HEK293T (cell line): Measurements from ENCODE around the gene PCNX3.

ENCODE experiments used
- CTCF ChIA-PET: fragments of 350-600 bp; formaldehyde crosslinking; extraction: SDS; loops from one replicate; lab custom pipeline; 2021; ENCODE audit warnings: antibody characterized with exemption, inconsistent platforms; lab: Yijun Ruan, JAX
- POLR2A ChIA-PET: fragments of 350-600 bp; formaldehyde crosslinking; extraction: SDS; loops from one replicate; lab custom pipeline; 2020; ENCODE audit warnings: antibody characterized with exemption, inconsistent platforms; lab: Yijun Ruan, JAX
- DNase-seq: peaks from one replicate; pipeline ENCODE4 v3.0.0; 2012; ENCODE audit warnings: mixed read lengths; ENCODE audit errors: extremely low spot score
- ARNT ChIP-seq: fragments of 450-650 bp; IDR thresholded peaks from 2 replicates; pipeline ENCODE4 v1.6.1; 2017; ENCODE audit warnings: mild to moderate bottlenecking
- BHLHE40 ChIP-seq: fragments of 450-650 bp; IDR thresholded peaks from 2 replicates; pipeline ENCODE4 v1.6.1; 2016; ENCODE audit warnings: mild to moderate bottlenecking, moderate library complexity, borderline replicate concordance
- CTBP1 ChIP-seq: fragments of 450-650 bp; IDR thresholded peaks from 2 replicates; pipeline ENCODE4 v1.6.1; 2016; ENCODE audit warnings: borderline replicate concordance
- ELF4 ChIP-seq: fragments of 450-650 bp; IDR thresholded peaks from 2 replicates; pipeline ENCODE4 v1.6.1; 2017; ENCODE audit warnings: antibody characterized with exemption
- FOXA1 ChIP-seq: fragments of 450-650 bp; IDR thresholded peaks from 2 replicates; pipeline ENCODE4 v1.6.1; 2016; ENCODE audit warnings: mild to moderate bottlenecking
- FOXK2 ChIP-seq: fragments of 450-650 bp; IDR thresholded peaks from 2 replicates; pipeline ENCODE4 v1.6.1; 2016; ENCODE audit warnings: mild to moderate bottlenecking
- FOXM1 ChIP-seq: fragments of 450-650 bp; IDR thresholded peaks from 2 replicates; pipeline ENCODE4 v1.6.1; 2017; ENCODE audit warnings: mild to moderate bottlenecking, borderline replicate concordance
- HDGF ChIP-seq: fragments of 450-650 bp; IDR thresholded peaks from 2 replicates; pipeline ENCODE4 v1.6.1; 2017; ENCODE audit warnings: antibody characterized with exemption, borderline replicate concordance
- L3MBTL2 ChIP-seq: fragments of 450-650 bp; conservative IDR thresholded peaks from 2 replicates; pipeline ENCODE4 v1.6.1; 2016; ENCODE audit warnings: mild to moderate bottlenecking
- LEF1 ChIP-seq: fragments of 450-650 bp; IDR thresholded peaks from 2 replicates; pipeline ENCODE4 v1.6.1; 2017; ENCODE audit warnings: mild to moderate bottlenecking, borderline replicate concordance
- NFRKB ChIP-seq: fragments of 450-650 bp; IDR thresholded peaks from 2 replicates; pipeline ENCODE4 v1.6.1; 2016; ENCODE audit warnings: mild to moderate bottlenecking, moderate library complexity
- SP1 ChIP-seq: fragments of 450-650 bp; IDR thresholded peaks from 2 replicates; pipeline ENCODE4 v1.6.1; 2017
- SUZ12 ChIP-seq: fragments of 450-650 bp; IDR thresholded peaks from 2 replicates; pipeline ENCODE4 v1.6.1; 2016; ENCODE audit warnings: mild to moderate bottlenecking
- TARDBP ChIP-seq: fragments of 450-650 bp; IDR thresholded peaks from 2 replicates; pipeline ENCODE4 v1.6.1; 2016
- ZNF384 ChIP-seq: fragments of 450-650 bp; IDR thresholded peaks from 2 replicates; pipeline ENCODE4 v1.6.1; 2016

Gene PCNX3

GRCh38 chr11:65572356-65573051 is 43.1 kb upstream of the PCNX3 start, which contains the start of gene FAM89B:
Gene FAM89B, plus strand, starts transcription at chr11:65572538. Its CDS starts 132 bp downstream, at chr11:65572670.
- peak; percentile 70 for DNase-seq
- TF ChIP-seq LEF1 (peak; percentile 30; the same call in 1 of the 2 replicates), ZNF384 (no peak), FOXM1 (0 out of 2 replicates have a peak, but pooled peaks have one; percentile 33), ELF4 (no peak)
- POLR2A ChIA-PET = interaction anchor here (0.7 to 2.0 kb wide), 12 partner anchors 12 to 286 kb away, joined by 3 to 9 read pairs (median 4); partner anchors contain the start of genes CFL1, LTBP3, MALAT1 and PCNX3
- CTCF ChIA-PET = interaction anchor here (0.5 to 4.4 kb wide), 8 partner anchors 13 to 120 kb away, joined by 3 to 50 read pairs (median 5); no protein-coding TSS in a partner anchor

- POLR2A ChIA-PET = interaction anchor here (0.7 to 2.0 kb wide), 7 partner anchors 14 to 74 kb away, joined by 3 to 9 read pairs (median 5); partner anchors contain the start of genes LTBP3, MALAT1, PCNX3 and SCYL1
- CTCF ChIA-PET = interaction anchor here (0.6 to 4.4 kb wide), 6 partner anchors 13 to 119 kb away, joined by 3 to 50 read pairs (median 6); no protein-coding TSS in a partner anchor
- no peak for TF ChIP-seq CTBP1
- no peak for TF ChIP-seq HDGF
- TF ChIP-seq TARDBP = no peak
- no peak for TF ChIP-seq SUZ12
- TF ChIP-seq ELF4 = no peak
- no peak for TF ChIP-seq L3MBTL2
- no peak for TF ChIP-seq FOXA1
- no peak for TF ChIP-seq FOXM1
- no peak for TF ChIP-seq ARNT
- no peak for TF ChIP-seq SP1
- no peak for TF ChIP-seq BHLHE40
- no peak for TF ChIP-seq ZNF384
- TF ChIP-seq LEF1 = no peak
- no peak for TF ChIP-seq FOXK2
- no peak for DNase-seq
Measured at GRCh38 chr11:65573391-65574079, 42.0 kb upstream of the PCNX3 start.

DNA sequence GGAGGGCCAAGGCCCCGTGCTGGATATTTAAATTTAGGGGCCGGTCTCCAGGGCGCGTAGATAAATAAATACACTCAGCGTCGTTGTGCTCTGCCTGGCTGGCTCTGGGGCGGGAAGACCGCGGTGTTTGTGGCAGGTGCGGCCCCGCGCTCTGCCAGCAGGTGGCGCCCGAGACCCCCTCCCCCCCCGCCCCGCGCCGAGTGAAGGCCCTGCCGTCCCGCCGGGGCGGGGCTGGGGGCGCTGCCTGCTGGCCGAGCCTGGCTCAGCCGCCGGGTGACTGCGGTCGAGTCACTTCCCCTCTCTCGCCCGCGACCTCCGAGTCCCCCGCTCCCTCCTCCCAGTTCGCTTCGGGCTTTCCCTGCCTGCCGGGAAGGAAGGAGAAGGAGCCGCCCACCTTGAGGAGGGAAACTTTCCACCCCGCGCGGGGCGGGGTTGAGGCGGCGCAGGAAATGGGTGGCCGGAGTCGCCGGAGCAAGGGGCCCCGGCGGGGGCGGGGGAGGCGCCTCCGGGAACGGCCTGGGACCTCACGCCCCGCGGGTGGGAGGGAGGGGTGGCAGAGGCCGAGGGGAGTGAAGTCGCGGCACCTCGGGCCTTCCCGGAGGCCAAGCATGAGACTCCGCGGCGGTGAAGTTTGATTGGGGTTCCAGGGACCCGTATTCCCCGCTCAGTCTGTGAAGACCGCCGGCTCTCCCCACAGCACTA is 41.3 kb upstream of the PCNX3 start:
- no peak for TF ChIP-seq FOXK2
- no peak for TF ChIP-seq FOXM1
- TF ChIP-seq SP1 = no peak

GRCh38 chr11:65574811-65575567 is 40.6 kb upstream of the PCNX3 start:
- no peak for DNase-seq
- TF ChIP-seq FOXA1 = no peak
- no peak for TF ChIP-seq FOXM1
- TF ChIP-seq SP1 = no peak
- no peak for TF ChIP-seq CTBP1
- TF ChIP-seq NFRKB = no peak
- TF ChIP-seq TARDBP = no peak
- no peak for TF ChIP-seq BHLHE40
- no peak for TF ChIP-seq FOXK2
- TF ChIP-seq HDGF = no peak
- TF ChIP-seq L3MBTL2 = no peak
- no peak for TF ChIP-seq ZNF384
- ChIA-PET POLR2A (interaction anchor here (1.9 kb wide), 1 partner anchor 38 kb away, joined by 5 read pairs; no protein-coding TSS in a partner anchor), CTCF (no interaction called here)

More for the DNA sequence above, 41.3 kb upstream of the PCNX3 start:
- ChIA-PET POLR2A (interaction anchor here (2.0 kb wide), 1 partner anchor 75 kb away, joined by 8 read pairs; the partner anchor contains the start of gene MALAT1), CTCF (interaction anchor here (2.0 to 4.4 kb wide), 3 partner anchors 14 to 34 kb away, joined by 6 to 50 read pairs (median 8); no protein-coding TSS in a partner anchor)
- DNase-seq = peak; percentile 89

DNA sequence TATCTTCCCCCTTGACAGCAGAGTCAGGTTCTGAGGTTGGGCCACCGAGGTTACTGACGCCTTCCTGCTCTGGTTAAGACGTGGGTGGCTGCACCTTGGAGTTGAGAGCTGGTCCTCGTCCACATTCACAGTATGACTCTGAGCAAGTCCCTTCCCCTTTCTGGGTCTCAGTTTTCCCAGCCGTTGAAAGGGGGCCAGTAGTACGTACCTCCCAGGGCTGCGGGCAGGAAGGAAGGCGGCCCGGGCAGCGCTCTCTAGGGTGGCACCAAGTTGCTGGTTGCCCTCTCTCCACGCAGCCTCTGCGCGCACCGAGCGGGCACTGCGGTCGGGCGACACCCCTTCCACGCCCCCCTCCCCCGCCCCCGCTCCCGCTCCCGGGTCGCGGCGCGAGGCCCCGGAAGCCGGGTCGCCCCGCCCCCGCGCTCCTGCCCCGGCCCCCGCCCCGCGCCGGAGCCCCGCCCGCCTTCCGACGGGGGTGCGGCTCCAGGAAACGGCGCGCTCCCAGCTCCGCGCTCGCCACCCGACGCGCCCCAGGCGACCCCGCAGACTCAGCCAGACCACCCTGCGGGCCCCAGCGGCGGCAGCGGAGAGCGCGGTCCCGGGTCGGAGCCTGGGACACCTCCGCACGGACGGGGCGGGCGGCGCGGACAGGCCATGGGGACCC is 39.9 kb upstream of the PCNX3 start, which contains the start of gene EHBP1L1:
EHBP1L1 (plus strand) TSS at position 486 of the 664 bp plus-strand sequence. CDS start 250 bp downstream, outside the sequence.
- DNase-seq = peak; percentile 55
- POLR2A ChIA-PET = interaction anchor here (1.3 to 1.9 kb wide), 3 partner anchors 17 to 38 kb away, joined by 4 to 5 read pairs (median 5); no protein-coding TSS in a partner anchor
- TF ChIP-seq SP1 = no peak
- TF ChIP-seq FOXM1 = no peak
- TF ChIP-seq HDGF = no peak
- no peak for TF ChIP-seq FOXA1
- TF ChIP-seq TARDBP = no peak
- no peak for TF ChIP-seq L3MBTL2
- no peak for TF ChIP-seq NFRKB
- no peak for TF ChIP-seq ELF4
- no peak for TF ChIP-seq CTBP1
- no peak for TF ChIP-seq SUZ12
- no peak for TF ChIP-seq ARNT
- CTCF ChIA-PET = no interaction called here

GRCh38 chr11:65576232-65576866 is 39.2 kb upstream of the PCNX3 start:
- TF ChIP-seq LEF1 (no peak), TARDBP (no peak), FOXA1 (no peak), NFRKB (no peak), BHLHE40 (no peak), FOXK2 (no peak), ZNF384 (no peak), FOXM1 (no peak)
- ChIA-PET CTCF (interaction anchor here (1.2 kb wide), 2 partner anchors 17 to 36 kb away, joined by 3 to 5 read pairs; no protein-coding TSS in a partner anchor), POLR2A (interaction anchor here (1.3 to 1.9 kb wide), 3 partner anchors 18 to 37 kb away, joined by 4 to 5 read pairs (median 5); no protein-coding TSS in a partner anchor)
- DNase-seq = no peak
